Fibroblast of skin of abdomen (primary cell): Measurements from ENCODE around the gene C13orf46.

Experiments used
- DNase-seq: peaks from one replicate; pipeline ENCODE4 v3.0.0-alpha.2; 2013

Gene C13orf46

DNA sequence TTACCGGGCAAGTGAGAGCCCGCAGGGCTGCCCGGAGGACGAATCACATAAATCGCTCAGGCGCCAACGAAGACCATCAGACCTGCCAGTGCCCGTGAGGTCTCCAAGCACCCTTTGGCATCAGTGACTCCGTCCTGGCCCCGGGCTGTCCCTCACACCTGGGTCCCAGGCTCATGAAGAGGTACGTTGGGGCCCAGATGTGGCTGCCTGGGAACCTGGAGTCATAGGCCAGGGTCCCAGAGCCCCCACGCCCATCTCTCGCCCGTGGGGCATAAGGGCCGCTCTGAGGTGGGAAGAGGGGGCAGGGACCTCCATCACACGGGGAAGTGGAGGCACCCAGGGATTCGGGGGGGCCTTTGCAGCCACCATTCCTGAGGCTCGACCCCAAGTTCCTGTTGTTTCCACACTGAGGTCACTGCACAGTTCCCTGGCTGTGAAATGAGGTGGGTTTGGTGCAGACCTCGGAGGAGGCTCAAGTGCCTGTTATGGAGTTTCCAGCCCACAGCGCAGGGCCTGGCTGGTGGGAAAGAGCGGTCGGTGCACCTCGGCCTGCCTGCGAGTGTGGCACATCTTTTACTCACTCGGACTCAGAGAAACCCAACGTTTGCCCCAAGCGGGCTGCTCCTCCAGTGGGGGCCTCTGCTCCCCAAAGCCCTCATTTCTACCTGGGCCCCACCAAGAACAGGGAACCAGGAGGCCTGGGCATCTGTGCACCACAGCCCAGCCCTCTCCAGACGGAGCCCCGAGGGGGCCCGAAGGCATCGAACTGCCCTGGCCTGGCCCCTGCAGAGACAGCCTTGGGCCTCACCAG, 35.9 kb upstream of the C13orf46 start:
- DNase-seq, result no peak

DNA sequence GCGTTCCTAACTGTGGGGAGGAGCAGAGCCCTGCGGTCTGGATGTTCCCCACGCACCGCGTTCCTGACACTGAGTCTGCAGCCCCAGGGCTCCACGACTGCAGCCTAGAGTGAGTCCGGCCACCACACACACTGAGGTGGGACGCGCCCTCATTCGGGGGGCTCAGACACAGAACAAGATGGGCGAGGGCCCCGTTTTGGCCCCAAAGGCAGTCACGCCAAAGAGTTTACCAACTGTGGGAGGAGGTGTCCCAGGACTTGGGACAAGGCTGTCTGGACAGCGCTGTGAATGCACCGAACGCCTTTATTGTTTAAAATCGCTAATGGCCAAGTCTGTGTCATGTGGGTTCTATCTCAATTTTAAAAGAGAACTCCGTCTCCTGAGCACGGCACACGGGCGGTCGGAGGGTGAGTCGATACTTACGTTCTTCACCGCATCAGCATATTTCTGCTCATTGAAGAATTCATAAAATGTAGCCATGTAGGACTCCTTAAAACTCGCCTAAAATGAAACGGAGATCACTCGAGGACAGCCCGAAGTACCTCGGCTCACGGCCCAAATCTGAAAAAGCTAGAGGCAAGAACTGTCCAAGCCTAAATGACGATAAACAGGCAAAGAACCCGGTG, 35.2 kb upstream of the C13orf46 start:
- no peak for DNase-seq

DNA sequence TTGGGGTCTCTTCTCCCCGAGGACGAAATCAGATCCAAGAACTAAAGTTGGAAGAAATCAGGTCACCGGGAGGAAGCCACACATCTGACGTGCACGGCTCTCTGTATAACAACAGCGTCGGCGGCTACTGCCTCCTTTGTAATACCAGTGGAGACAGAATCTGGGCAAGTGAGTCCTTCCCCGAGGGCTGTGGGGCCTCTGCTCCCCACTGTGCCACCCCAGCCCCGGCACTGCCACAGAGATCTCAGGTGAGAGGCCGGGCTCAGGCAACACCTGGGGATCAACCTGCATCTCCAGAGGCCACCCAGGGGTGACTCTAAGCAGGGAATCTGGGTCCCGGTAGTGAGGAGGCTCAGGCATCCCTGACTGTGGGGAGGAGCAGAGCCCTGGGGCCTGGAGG, 33.7 kb upstream of the C13orf46 start:
- DNase-seq, result no peak

DNA sequence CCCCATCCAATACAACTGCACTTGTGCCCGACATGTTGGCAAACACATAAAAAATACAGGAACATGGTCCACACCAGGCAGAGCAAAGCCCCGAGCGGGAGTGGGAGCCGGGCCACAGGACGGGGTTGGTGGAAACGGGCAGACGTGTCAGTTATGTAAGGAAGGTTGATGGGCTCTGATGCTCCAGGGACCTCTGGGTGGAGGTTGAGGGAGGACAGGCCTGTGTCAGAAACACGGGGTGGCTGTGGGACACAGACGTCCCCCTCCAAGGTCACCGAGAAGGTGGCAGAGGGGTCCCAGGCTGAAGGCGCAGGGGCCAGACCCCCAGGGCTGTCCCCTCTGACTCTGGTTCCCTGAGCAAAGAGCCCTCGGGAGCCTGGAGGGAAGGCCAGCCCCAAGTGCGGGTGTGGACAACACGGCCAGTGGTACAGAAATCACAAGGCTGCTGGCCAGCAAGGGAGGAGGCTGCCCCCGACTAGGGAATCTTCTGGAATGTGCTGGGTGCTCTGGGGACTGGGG, 31.4 kb upstream of the C13orf46 start:
- DNase-seq, result no peak

DNA sequence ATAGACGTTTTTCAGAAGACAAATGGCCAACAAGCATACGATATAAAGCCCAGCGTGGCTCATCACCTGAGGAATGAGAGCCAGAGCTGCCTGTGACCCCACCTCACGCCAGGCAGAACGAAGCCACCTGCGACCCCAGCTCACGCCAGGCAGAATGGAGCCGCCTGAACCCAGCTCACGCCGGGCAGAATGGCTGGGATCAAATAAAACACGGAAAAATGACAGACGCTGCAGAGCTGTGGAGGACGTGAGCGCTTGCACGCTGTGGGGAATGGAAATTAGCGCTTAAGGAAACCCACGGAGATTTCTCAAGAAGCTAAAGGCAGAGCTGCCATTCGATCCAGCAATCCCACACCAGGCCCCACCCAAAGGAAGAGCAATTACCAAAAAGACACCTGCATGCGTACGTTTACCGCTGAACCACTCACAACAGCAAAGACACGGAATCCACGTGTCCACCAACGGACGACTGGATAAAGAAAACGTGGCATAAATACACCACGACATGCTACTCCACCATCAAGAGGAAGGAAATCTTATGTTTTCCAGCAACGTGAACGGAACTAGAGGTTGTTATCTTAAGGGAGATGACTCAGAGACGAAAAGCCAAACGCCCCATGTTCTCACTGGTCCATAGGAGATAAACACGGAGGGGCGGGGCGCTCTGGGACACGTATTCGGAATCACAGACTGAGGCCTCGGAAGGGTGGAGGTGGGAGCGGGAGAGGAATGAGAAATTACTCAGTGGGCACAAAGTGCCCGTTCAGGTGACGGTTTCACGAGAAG, 30.7 kb upstream of the C13orf46 start:
- DNase-seq, result no peak

DNA sequence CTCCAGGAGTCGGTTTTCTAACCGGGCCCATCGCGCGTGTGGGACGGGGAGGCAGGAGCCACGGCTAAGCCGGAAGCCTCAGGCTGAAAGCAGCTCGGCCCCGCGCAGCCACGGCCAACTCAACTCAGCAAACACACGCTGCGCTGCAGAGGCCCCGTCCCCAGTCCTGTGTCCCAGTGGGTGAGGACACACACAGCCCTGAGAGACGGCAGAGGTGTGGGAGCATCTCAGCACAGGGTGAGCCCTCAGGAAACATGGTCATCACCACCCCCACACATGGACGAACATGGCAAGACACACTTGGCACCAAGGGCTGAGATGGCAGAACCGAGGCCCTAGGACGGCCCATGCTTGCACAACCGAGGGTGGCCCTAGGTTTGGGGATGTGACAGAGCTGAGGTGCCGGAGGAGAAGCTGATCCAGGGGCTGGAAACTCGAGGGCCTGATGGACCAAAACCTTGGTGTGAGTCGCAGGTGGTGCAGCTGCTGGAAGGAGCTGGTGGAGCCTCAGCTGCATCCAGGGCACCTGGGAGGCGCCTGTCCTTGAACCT, 29.0 kb upstream of the C13orf46 start:
- no peak for DNase-seq

DNA sequence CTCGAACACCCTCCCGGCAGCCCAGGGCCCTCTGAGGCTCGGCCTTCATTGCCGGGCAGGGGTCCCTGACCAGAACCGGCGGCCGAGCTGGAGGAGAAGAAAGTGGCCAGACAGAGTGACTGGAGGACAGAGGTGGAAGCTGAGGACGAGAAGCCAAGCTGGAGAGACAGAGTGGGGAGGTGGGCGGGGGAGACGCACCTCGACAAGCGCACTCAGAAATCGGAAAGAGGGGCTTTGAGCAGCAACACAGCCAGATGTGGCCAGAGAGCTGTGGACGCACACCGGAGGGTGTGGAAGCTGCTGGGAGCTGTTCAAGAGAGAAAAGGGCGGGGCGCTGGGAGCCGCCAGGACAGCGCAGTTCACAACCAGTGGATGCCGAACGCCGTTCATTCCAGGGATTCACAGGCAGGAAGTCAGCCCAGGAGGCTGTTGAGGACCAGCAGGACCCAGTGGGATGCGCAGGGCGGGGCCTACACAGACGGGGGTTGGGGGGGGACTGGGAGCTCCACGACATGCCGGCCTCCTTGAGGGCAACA, 28.2 kb upstream of the C13orf46 start:
- DNase-seq, result peak; percentile 16

DNA sequence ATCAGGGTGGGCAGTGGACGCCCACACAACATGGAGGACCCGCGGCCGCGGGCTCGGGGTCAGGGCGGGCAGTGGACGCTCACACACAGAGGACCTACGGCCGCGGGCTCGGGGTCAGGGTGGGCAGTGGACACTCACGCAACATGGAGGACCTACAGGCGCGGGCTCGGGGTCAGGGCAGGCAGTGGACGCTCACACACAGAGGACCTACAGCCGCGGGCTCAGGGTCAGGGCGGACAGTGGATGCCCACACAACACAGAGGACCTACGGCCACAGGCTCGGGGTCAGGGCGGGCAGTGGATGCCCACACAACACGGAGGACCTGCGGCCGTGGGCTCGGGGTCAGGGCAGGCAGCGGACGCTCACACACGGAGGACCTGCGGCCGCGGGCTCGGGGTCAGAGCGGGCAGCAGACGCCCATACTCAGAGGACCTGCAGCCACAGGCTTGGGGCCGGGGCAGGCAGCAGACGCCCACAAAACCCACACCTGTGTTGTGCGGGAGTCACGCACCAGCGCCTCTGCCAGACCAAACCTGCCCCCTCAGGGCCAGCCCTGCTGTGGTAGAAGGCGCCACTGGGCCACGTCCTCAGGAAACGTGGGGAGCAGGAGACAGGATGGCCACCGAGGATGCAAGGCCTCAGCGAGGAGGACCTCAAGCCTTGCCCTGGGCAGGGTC, 27.6 kb upstream of the C13orf46 start:
- DNase-seq, result no peak

DNA sequence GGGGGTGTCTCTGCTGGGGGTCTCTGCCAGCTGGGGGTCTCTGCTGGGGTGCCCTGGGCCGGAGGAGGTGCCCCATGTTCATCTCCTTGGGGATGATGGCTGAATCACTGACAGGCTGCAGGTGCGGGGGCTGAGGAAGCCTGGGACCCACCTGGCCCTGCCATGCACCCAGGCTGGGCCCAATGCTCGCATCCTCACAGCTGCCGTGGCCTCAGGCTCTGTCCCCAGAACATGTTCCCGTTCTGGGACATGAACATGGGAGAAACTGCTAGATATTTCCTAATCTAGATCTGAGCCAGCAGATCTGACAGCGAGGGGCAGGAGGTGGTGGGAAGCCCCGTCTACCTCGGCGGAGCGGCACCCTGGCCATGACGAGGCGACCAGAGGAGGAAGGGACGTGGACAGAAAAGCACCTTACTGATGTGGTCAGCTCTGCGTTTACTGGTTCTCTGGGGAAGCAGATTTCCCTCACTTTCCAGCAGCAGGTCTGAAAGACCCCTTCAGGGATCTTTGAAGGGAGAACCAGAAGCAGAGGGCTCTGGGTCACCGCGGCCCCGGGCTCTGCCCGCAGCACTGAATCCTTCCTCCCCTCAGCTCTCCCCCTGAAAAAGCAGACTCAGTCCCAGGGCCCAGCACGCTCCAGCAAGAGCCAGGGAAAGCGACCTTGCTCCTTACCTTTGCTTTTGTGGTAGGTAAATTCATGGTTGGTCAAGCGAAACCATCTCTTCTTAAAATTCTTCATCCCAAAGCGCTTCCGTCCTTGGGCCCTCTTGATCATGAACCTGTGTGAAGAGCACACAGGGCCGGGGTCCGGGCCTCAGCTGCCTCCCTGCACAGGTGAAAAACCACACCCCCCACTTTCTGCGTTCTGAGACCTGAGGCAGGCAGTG, 26.5 kb upstream of the C13orf46 start:
- no peak for DNase-seq

DNA sequence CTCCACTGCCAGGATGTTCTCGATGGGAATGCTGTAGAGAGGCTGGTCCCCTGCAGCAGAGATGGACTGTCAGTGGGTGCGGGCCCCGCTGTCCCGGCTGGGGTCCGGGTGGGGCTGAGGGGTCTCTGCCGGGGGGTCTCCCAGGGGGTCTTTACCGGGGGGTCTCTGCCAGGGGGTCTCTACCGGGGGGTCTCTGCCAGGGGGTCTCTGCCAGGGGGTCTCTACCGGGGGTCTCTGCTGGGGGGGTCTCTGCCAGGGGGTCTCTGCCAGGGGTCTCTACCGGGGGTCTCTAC, 25.7 kb upstream of the C13orf46 start:
- no peak for DNase-seq

DNA sequence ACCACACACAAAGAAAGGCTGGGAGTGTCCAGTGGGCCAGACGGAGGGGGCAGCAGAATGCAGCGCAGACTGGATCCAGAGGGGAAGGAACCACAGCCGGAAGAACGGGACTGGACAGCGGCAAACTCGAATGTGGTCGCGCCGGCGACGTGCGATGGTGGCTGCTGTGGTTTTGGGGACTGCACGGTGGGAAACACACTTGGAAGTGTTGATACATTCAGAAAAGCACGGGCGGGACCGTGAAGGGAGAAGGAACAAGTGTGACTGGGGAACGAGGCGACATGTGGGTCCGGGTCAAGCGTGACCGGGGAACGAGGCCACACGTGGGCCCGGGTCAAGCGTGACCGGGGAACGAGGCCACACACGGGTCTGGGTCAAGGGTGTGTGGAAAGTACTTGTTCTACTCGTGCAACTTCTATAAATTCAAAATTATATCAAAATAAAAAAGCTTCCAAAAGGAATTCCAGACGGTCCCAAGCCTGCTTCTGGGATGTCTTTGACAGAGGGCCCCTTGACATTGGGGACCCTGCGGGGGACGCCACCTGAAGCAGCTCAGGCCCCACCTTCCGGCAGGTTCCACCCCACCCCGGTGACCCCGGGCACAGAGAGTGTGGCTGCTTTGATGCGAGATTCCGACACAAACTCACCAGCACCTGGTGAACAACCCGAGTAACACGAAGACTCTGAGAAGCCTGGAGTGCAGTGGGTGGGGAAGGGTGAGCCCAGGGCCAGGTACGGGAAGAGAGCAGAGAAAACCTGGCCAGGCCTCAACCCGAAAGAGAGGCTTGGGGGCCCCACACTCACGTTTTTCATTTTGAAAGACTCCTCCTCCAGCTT, 25.1 kb upstream of the C13orf46 start:
- no peak for DNase-seq

DNA sequence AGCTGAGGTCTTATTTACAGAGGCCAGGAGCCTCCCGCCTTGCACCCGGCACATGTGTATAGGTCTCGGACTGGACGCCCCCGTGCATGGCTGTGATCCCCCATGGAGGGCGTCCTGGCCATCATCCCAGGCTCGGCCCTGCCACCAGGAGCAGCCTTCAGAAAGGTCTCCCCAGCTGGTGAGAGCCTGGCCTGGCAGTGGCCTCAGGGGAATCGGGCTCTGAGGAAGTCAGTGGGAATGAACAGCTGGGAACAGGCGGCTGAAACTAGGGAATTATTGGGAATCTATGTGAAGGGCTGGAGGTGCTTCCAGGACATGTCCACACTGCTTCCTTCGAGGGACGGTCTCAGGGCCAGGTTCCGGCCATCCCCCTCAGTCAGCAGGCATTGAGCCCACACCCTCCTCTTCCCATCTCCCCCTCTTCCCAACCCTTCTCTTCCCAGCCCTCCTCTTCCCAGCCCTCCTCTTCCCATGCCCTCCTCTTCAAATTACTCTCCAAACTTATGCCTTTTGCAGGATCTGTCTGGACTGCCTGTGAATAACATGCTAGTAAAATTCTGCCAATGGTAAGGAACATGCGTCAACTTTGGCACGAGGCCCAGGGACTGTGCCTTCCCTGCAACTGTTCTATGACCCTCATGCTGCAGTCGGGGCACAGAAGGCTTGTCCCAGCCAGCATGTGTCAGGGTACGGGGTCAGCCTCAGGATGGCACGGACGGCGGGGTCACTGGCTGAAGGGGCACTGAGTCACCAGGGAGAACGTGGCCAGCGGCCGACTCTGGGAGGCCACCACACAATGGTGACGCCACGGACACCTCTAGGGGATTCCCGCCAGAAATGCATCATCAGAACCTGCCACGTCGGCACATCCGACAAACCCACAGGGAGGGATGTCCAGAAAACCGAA, 24.2 kb upstream of the C13orf46 start:
- DNase-seq, result peak; percentile 42

DNA sequence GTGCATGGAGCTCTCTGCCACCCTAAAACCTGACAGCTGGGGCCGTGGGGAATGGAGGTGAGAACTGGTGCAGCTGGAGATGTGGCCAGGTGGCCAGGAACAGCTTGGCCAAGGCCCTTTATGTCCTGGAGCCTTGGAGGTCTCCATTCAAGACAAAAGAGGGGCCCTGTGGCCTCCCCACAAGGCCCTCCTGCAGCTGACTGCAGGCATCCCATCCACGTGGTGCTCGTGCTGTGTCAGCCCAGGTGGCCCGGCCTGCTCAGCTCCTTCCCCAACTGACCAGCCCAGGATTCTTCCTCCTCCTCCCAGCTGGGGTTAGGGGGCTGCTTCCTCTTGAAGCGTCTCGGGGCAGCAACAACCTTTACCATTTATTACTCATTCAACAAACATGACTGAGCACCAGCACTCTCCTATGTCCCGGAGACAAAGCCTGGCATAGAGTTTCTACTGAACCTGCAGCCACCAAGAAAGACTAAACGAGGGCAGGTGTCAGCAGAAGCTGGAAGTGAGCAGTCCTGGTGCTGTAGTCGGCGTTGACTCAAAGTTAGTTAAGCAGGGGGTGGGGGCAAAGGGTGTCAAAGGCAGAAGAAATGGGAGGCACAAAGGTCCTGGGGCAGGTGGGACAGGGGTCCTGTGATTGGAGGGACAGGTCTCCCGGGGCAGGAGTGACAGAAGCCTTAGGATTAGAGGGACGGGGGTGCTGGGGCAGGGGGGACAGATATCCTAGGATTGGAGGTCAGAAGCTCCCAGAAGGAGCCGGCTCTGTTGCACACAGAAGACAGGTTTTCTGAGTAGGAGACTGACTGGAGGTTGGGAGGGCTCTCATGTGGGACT, 23.3 kb upstream of the C13orf46 start:
- DNase-seq, result no peak

DNA sequence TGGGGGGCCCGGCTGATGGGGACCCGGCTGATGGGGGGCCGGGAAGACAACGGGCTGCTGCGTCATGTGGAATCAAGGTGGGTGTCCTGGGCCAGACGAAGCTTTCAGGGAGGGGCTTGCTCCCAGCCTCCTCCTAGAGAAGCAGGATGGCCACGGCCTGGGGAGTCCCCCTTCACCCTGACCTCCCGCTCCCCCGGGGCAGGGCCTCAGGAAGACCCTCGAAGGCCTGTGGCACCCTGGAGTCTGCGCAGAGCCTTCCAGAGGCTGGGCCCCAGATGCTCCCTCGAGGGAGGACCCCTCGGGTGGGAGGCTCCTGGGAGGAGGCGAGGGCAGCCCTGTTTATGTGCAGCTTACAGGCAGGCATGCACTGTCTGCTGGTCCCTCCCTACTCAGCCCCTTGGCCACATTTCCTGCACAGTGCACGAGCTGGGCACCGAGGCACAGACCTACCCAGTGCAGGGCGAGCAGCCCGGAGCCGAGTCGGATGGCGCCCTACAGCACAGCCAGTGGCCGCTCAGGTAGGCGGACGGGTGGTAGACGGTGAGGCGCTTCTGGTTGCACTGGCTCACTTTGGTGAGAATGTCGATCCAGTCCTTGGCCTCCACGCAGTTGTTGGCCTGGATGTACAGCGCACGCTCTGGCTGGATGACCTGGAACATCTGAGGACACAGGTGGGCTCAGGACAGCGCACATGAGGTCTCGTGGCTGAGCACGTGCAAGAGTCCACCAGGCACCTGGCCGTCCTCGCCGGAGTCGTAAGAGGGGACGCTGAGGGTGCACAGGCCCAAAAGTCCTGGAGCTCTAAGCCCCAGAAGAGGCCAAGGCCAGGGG, 22.4 kb upstream of the C13orf46 start:
- DNase-seq, result no peak

DNA sequence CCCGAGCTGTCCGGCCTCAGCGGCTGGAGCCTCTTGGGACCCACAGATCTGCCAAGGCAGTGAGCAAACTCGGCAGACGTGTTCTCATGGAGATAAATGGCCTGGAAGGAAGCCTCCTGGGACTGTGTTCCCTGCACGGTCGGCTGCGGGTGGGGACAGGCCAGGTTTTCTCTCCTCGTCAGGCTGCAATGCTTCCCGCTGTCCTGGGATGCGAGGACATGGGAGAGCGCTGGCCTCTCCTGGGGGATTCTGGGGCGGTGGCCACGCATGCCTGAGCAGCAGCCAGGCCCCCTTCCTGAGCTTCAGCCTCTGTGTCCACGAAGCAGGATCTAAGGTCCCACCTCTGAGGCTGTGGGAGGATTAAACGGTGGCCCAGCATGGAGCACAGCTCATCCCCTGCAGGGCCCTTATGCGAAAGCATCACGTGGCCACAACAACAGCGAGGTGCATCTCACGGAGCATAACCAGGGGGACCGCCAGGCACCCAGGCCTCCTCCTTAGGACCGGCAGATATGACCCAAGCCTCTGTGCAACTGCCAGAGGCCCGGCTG, 21.2 kb upstream of the C13orf46 start:
- no peak for DNase-seq

DNA sequence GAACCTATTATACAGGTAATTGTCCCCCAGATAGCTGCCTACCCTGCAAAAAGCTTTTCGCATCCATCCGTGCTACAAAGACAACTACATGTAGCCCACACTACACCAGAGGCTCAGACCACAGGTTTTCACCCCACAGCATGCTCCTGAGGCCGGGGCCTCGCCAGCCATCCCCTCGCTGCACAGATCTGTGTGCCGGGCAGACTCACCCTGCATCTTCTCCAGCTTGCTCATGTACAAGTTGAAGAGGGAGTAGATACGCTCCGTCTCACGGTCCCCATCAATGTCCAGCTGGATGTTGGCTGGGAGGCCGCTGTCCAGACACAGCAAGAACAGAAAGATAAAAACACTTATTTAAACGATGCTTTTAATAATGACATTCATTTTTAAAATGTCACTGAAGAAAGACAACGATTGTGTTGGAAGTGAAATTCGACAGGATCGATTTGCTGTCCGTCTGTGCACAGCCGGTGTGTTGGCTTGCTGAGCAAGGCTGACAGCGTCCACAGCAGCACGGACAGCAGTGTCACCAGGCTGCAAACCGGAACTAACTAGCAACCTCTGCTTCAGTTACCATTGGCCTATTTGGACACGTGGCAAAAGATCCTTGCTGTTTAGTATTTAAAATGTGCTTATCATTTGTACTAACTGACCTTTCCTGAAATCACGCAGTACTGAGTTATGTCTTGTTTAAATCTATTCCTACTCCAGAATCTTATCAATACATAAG, 18.6 kb upstream of the C13orf46 start:
- DNase-seq, result no peak
